K562 (cell line): ENCODE results near the gene PIGT. TPM values are rescaled to one million over a fixed set of nuclear protein-coding genes. Genes with fewer than 3 reads are reported as not detected.
A peak's percentile ranks its signal among the peaks of the same experiment; 100 is the strongest.

Experiments used
- ATAC-seq: fragments of 200-7000 bp; cut with Tn5 transposase; 3 replicates; pipeline ENCODE4 v1.9.1; 2020; ENCODE audit warnings: moderate library complexity
- BruUV-seq: library from RNA; stranded (reverse); fragments of 400-500 nt; replicated peaks from 2 replicates; lab custom pipeline; 2021; lab: Mats Ljungman, UMichigan
- CTCF ChIA-PET: fragments of 300-600 bp; formaldehyde crosslinking; extraction: SDS; loops from one replicate; lab custom pipeline; 2021; ENCODE audit warnings: low intra/inter-chr PET ratio; lab: Yijun Ruan, JAX
- POLR2A ChIA-PET: fragments of 300-600, 350-650 bp; sonication (Branson Sonifier 250); formaldehyde crosslinking; extraction: SDS; loops from one replicate; lab custom pipeline; 2021; ENCODE audit warnings: antibody characterized with exemption, inconsistent platforms; lab: Yijun Ruan, JAX
- DNase-seq, 4 experiments: peaks; one replicate each; pipeline versions ENCODE4 v3.0.0 to v3.0.0-alpha.2; 2011 to 2018; ENCODE audit warnings: low spot score in 3 of 4, mixed read lengths in 3 of 4; ENCODE audit errors: extremely low read depth in 1 of 4
- FAIRE-seq: peaks from 2 replicates; lab custom pipeline; 2011; peaks lifted over from hg19 to GRCh38; lab: Jason Lieb, UNC
- H2AFZ ChIP-seq: 2 replicates; pipeline ENCODE4 v1.6.0; 2011; ENCODE audit warnings: low read depth, low read length, control low read depth, inconsistent platforms
- H3K27ac ChIP-seq: fragments of 200-600 bp; 3 replicates; pipeline ENCODE4 v1.8.0; 2011; ENCODE audit warnings: low read depth, mild to moderate bottlenecking, control low read depth, inconsistent platforms, low read length, moderate library complexity, mixed read lengths; ENCODE audit errors: extremely low read depth
- H3K27me3 ChIP-seq, 2 experiments: fragments of 300-600 bp in 1 of 2; 2 replicates in 1 of 2; 3 replicates in 1 of 2; pipeline versions ENCODE4 v1.6.0 to v1.8.0; 2011; ENCODE audit warnings: inconsistent platforms in 2 of 2, low read length in 2 of 2, mild to moderate bottlenecking in 1 of 2, mixed read lengths in 1 of 2, moderate library complexity in 1 of 2; ENCODE audit not compliant: control insufficient read depth in 2 of 2, insufficient read depth in 2 of 2
- H3K36me3 ChIP-seq: fragments of 300-600 bp; 3 replicates; pipeline ENCODE4 v1.8.0; 2011; ENCODE audit warnings: mild to moderate bottlenecking, low read length, inconsistent platforms; ENCODE audit not compliant: control insufficient read depth, insufficient read depth
- H3K4me1 ChIP-seq, 2 experiments: fragments of 200-600 bp in 1 of 2; replicated peaks in 1 of 2; 2 replicates in 1 of 2; 3 replicates in 1 of 2; pipeline versions ENCODE4 v1.5.1 to v1.8.0; 2011; ENCODE audit warnings: inconsistent platforms in 2 of 2, low read length in 2 of 2, mild to moderate bottlenecking in 1 of 2, mixed read lengths in 1 of 2, moderate library complexity in 1 of 2; ENCODE audit not compliant: control insufficient read depth in 2 of 2, insufficient read depth in 2 of 2
- H3K4me2 ChIP-seq: 2 replicates; pipeline ENCODE4 v1.6.1; 2011; ENCODE audit warnings: low read length, control low read depth, inconsistent platforms, mixed read lengths; ENCODE audit not compliant: insufficient read depth
- H3K4me3 ChIP-seq: fragments of 200-600 bp; sonication (generic), shearing (Covaris generic); 2 replicates; pipeline ENCODE4 v1.5.1; 2016; ENCODE audit warnings: control low read depth, inconsistent platforms
- H3K79me2 ChIP-seq: fragments of 200-600 bp; 3 replicates; pipeline ENCODE4 v1.8.0; 2011; ENCODE audit warnings: low read length, inconsistent platforms; ENCODE audit not compliant: control insufficient read depth, insufficient read depth
- H3K9ac ChIP-seq, 2 experiments: 2 replicates each; pipeline versions ENCODE4 v1.6.0 to v1.6.1; 2011; ENCODE audit warnings: low read depth in 2 of 2, low read length in 2 of 2, control low read depth in 1 of 2, inconsistent platforms in 1 of 2, mild to moderate bottlenecking in 1 of 2, mixed read lengths in 1 of 2; ENCODE audit not compliant: insufficient read depth in 1 of 2
- H3K9me1 ChIP-seq: one replicate; pipeline ENCODE4 v1.6.0; 2011; ENCODE audit warnings: inconsistent platforms, mild to moderate bottlenecking, low read length, moderate library complexity; ENCODE audit not compliant: control insufficient read depth, insufficient read depth
- H3K9me3 ChIP-seq: replicated peaks from 2 replicates; pipeline ENCODE4 v1.5.1; 2011; ENCODE audit warnings: low read depth, low read length, inconsistent platforms; ENCODE audit not compliant: control insufficient read depth, insufficient read depth
- H4K20me1 ChIP-seq: replicated peaks from 2 replicates; pipeline ENCODE4 v1.6.1; 2011; ENCODE audit warnings: low read length, inconsistent platforms, mixed read lengths; ENCODE audit not compliant: control insufficient read depth, insufficient read depth
- SNIP1 ChIP-seq: fragments of 450-650 bp; IDR thresholded peaks from 2 replicates; pipeline ENCODE4 v1.7.1; 2017; ENCODE audit warnings: low read depth, mild to moderate bottlenecking
- WGBS: fragments of 100-300 bp; shearing (Covaris generic); methylation state at CpG from one replicate; pipeline ENCODE4 v1.1.6; 2016; ENCODE audit warnings: low coverage, mixed read lengths; ENCODE audit not compliant: insufficient coverage; ENCODE audit errors: missing lambda C conversion rate; 5-methylcytosine and 5-hydroxymethylcytosine counted together
- in situ Hi-C: fragments of 300-500 bp; cut with MboI; formaldehyde crosslinking; loops from 4 replicates; pipeline ENCODE4 v1.15.0; 2018; ENCODE audit warnings: inconsistent platforms, mixed read lengths
- intact Hi-C: fragments of 100-400 bp; cut with micrococcal nuclease; formaldehyde crosslinking; loops from 2 replicates; pipeline ENCODE4 v1.14.2; 2022
- polyA plus RNA-seq, 8 experiments: library from polyadenylated mRNA; depleted of rRNA in 4 of 8; stranded (reverse) in 5 of 8; unstranded in 3 of 8; fragments of >200 nt; fragmentation: Nextera tagmentation in 2 of 8; fragmentation: Illumina TruSeq in 1 of 8; extraction: Ambion mirVana in 2 of 8; extraction: Trizol in 1 of 8; gene quantifications; 2 replicates each; pipeline versions ENCODE4 v1.2.1 to v1.2.3, GENCODE V29; 2011 to 2014; ENCODE audit warnings: inconsistent platforms in 1 of 8, missing spikeins in 1 of 8
- total RNA-seq, 7 experiments: library from RNA; depleted of rRNA in 6 of 7; stranded (reverse); fragments of >200 nt in 6 of 7; fragmentation: Illumina TruSeq in 2 of 7; extraction: Trizol in 2 of 7; gene quantifications; 2 replicates each; pipeline versions ENCODE4 v1.2.1 to v1.2.3, GENCODE V29; 2011 to 2021; ENCODE audit warnings: low replicate concordance in 1 of 7
- TF ChIP-seq, protein P1 (sequence below), 2 experiments: IDR thresholded peaks in 1 of 2; conservative IDR thresholded peaks in 1 of 2; 2 replicates each; pipeline ENCODE4 v1.6.1; 2016; ENCODE audit warnings: low read depth in 2 of 2, mild to moderate bottlenecking in 1 of 2, missing compliant biosample characterization in 1 of 2, missing genetic modification characterization in 1 of 2, moderate library complexity in 1 of 2

Gene PIGT
- total and polyA plus RNA-seq, 9 of the 15 experiments (the other 6 are each of a cell fraction or from before 2014, with no cell fraction given): 14.6 to 108 (median 46.9) TPM

DNA sequence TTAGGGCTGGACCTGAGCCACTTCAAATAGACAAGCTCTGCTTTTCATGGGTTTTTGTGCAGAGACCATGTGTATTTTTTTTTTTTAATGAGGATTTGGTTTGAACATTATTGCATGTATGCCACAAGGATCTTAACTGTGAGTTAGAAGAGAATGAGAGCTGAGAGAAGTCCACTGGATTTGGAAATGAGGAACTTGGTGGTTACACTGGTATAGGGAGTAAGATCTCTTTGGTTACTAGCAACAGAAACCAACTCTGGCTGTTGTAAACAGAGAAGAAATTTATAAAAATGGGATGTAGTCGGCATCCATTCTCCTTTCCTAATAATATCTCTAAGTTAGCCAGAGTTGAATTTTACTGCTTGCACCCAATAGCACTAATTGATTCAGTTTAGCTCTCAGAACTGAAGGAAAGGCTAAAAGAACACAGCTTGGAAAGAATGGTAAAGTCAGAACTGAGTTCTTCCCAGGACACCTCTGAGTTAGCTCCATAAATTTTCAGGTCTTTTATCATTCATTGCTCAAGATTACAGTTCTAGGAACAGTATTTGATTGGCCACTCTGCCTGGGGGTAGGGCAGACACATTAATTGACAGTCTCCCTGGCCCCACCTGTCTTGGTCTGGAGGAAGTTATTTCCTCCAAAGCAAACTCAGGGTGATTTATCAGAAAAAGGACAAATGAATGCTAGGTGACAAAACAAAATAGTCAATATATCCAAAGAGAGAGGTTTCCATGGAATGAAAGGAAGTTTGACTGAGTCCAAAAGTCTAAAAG, 49.7 kb downstream of the PIGT start:
- peaks cover 2% of the 10 kb centered on the region for H3K9me1 ChIP-seq
- no TSS peak for BruUV-seq
- peaks cover 0 to 15% of the 10 kb centered on the region in 2 experiments; a peak in 2 of 5 replicates for H3K4me1 ChIP-seq
- H3K79me2 ChIP-seq: no peaks in the 10 kb centered on the region
- no peaks in the 10 kb centered on the region for H4K20me1 ChIP-seq
- WGBS: 0% methylated on average over 1 of the region's 1 CpG
- in situ Hi-C loops: no loop called here
- ATAC-seq (no peak), DNase-seq (no peak), FAIRE-seq (no peak)
- no peak overlapping the region for H3K4me3 ChIP-seq
- no peak overlapping the region for H3K27ac ChIP-seq
- no peak overlapping the region for H3K9ac ChIP-seq
- POLR2A ChIA-PET: interaction anchor here (0.6 to 1.2 kb wide), 4 partner anchors 12 to 340 kb away, joined by 3 to 4 read pairs (median 3); partner anchors contain the start of gene SYS1
- H3K36me3 ChIP-seq: no peaks in the 10 kb centered on the region
- H3K9me3 ChIP-seq: no peaks in the 10 kb centered on the region
- peaks cover 20 to 25% of the 10 kb centered on the region in 2 experiments; a peak in 4 of 5 replicates for H3K27me3 ChIP-seq
- no peak overlapping the region for H2AFZ ChIP-seq
- no peak for TF ChIP-seq SNIP1
- TF ChIP-seq, protein P1, sequence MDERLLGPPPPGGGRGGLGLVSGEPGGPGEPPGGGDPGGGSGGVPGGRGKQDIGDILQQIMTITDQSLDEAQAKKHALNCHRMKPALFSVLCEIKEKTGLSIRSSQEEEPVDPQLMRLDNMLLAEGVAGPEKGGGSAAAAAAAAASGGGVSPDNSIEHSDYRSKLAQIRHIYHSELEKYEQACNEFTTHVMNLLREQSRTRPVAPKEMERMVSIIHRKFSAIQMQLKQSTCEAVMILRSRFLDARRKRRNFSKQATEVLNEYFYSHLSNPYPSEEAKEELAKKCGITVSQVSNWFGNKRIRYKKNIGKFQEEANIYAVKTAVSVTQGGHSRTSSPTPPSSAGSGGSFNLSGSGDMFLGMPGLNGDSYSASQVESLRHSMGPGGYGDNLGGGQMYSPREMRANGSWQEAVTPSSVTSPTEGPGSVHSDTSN (CRISPR knock-in tag; IDR thresholded peaks at IDR 0.05; ENCODE audit: low read depth): no peak
- TF ChIP-seq, protein P1 (tag; conservative IDR thresholded peaks at IDR 0.05; ENCODE audit: low read depth): peak; percentile 20
- TF ChIP-seq, all 486 proteins: peak for 1
- CTCF ChIA-PET: no interaction called here
- intact Hi-C loops: no loop called here
- H3K4me2 ChIP-seq: no peak overlapping the region
